GM12873 (cell line): ENCODE results near the gene PNPLA5.

ENCODE experiments used
- TF ChIP-seq, protein P1 (sequence below): IDR thresholded peaks from 2 replicates; pipeline ENCODE4 v1.5.1; 2012; ENCODE audit warnings: low read depth, mild to moderate bottlenecking, moderate library complexity, low read length, control low read depth; ENCODE audit not compliant: insufficient read depth; ENCODE audit errors: missing control alignments

Gene PNPLA5

GRCh38 chr22:43891360-43892182 is at the start of gene PNPLA5:
PNPLA5 (minus strand) TSS chr22:43892013; CDS start chr22:43891880, 133 bp downstream.
- TF ChIP-seq, protein P1, sequence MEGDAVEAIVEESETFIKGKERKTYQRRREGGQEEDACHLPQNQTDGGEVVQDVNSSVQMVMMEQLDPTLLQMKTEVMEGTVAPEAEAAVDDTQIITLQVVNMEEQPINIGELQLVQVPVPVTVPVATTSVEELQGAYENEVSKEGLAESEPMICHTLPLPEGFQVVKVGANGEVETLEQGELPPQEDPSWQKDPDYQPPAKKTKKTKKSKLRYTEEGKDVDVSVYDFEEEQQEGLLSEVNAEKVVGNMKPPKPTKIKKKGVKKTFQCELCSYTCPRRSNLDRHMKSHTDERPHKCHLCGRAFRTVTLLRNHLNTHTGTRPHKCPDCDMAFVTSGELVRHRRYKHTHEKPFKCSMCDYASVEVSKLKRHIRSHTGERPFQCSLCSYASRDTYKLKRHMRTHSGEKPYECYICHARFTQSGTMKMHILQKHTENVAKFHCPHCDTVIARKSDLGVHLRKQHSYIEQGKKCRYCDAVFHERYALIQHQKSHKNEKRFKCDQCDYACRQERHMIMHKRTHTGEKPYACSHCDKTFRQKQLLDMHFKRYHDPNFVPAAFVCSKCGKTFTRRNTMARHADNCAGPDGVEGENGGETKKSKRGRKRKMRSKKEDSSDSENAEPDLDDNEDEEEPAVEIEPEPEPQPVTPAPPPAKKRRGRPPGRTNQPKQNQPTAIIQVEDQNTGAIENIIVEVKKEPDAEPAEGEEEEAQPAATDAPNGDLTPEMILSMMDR = no peak

- TF ChIP-seq, protein P1 = no peak
Observed at GRCh38 chr22:43941449-43941848, 49.6 kb upstream of the PNPLA5 start.

GRCh38 chr22:43931771-43932170 is 40.0 kb upstream of the PNPLA5 start:
- TF ChIP-seq, protein P1 = no peak

- TF ChIP-seq, protein P1 = no peak
Observed at GRCh38 chr22:43928908-43929307, 37.1 kb upstream of the PNPLA5 start.

GRCh38 chr22:43928468-43928867 is 36.7 kb upstream of the PNPLA5 start:
- TF ChIP-seq, protein P1 = no peak

GRCh38 chr22:43926349-43926710 is 34.5 kb upstream of the PNPLA5 start:
- TF ChIP-seq, protein P1 = no peak

GRCh38 chr22:43925433-43926348 is 33.9 kb upstream of the PNPLA5 start:
- TF ChIP-seq, protein P1 = no peak
